GM19035 (cell line): ENCODE results near the gene LRCH3.
A peak's percentile ranks its signal among the peaks of the same experiment; 100 is the strongest.
"Not testable (repeated sequence)": the region's sequence is repeated elsewhere in the genome, so short reads cannot be mapped to it uniquely, and the experiment has no call there.

Experiments
- ATAC-seq: cut with Tn5 transposase; IDR thresholded peaks from one replicate; pipeline ENCODE4 v1.9.1; 2021; ENCODE audit not compliant: unreplicated experiment

Gene LRCH3

DNA sequence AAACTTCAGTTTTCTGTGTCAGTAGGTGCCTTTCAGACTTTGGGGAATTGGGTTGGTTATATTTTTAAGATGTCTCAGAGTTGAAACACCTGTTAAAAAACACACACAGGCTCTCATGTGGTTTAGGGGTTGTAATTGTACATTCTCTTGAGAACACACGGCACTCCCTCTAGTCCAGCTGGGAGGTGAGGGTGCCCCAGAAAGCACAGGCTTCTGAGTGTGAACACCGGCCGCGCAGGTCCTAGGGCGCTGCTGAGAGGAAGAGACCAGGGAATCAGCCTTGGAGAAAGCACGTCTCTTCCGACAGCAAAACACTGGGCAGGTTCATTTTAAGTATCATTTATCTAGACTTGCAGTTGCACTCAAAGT, 90.9 kb downstream of the LRCH3 start:
- ATAC-seq = no peak

DNA sequence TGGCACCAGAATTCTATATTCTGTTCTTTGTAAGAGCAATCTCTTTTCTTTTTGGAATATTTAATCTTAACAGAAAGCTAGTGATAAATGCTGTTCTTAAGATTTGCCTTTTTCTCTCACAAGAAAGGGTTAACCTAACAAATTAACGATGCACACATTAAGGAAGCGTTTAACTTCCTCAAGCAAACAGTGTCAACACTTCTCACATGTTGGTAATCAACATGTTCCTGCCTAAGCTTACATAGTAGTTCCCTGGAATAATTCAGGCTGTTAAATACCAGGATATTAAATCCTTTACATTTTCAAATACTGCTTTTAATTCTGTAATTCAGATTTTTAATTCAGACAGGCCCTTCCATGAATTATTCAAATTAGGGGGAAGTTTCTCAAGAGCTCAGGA, 91.5 kb downstream of the LRCH3 start:
- ATAC-seq = no peak

DNA sequence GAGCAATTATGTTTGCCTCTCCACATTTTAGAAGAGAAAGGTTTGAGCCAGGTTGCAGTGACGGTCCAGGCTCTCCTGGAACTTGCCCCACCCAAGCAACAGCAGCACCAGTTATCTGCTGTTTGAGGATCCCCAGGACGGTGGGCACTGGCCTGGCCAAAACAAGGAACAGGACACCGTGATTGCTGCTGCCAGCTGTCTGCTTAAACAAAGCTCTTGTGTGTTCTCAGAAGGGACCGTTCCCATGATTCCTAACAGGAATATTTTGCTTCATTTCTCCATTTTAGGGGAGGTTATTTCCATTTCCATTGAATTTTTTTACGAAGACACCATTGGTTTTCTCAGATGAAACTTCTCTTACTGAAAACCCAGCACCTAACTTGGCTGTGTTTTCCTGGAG, 92.5 kb downstream of the LRCH3 start:
- ATAC-seq = no peak

DNA sequence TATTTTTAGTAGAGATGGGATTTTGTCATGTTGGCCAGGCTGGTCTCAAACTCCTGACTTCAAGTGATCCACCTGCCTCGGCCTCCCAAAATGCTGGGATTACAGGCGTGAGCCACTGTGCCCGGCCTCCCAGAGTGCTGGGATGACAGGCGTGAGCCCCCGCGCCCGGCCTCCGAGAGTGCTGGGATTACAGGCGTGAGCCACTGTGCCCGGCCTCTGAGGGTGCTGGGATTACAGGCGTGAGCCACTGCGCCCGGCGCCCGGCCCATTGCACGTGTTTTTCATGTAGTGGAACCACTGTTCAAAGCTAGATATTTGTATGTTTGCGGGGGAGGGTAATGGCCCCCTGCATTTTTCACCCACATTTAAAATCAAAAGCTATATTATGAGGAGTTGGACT, 93.3 kb downstream of the LRCH3 start:
- ATAC-seq = not testable (repeated sequence)

DNA sequence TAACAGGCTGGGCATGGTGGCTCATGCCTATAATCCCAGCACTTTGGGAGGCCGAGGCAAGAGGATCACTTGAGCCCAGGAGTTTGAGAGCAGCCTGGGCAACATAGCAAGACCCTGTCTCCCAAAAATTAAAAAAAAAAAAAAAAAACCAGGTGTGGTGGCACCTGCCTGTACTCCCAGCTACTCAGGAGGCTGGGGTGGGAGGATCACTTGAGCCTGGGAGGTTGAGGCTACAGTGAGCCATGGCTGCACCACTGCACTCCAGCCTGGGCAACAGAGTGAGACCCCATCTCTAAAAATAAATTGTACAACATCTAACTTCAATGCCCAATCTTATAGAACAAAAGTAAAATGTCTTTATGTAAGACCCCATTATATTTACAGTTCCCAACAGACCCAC, 95.0 kb downstream of the LRCH3 start:
- ATAC-seq = not testable (repeated sequence)

DNA sequence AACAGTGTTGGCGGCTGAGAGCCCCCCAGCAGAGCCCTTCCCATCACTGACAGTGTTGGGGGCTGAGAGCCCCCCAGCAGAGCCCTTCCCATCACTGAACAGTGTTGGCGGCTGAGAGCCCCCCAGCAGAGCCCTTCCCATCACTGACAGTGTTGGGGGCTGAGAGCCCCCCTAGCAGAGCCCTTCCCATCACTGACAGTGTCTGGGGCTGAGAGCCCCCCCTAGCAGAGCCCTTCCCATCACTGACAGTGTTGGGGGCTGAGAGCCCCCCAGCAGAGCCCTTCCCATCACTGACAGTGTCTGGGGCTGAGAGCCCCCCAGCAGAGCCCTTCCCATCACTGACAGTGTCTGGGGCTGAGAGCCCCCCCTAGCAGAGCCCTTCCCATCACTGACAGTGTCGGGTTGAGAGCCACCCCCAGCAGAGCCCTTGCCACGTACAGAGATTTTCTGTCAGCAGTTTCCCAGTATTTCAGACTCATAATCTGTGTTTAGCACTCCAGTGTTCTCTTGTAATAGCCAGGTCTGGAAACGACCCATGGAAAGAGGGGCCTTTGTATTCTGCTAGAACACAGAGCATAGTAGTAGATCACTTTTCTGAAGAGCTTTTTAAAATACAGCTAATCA, 96.5 kb downstream of the LRCH3 start:
- ATAC-seq = not testable (repeated sequence)

DNA sequence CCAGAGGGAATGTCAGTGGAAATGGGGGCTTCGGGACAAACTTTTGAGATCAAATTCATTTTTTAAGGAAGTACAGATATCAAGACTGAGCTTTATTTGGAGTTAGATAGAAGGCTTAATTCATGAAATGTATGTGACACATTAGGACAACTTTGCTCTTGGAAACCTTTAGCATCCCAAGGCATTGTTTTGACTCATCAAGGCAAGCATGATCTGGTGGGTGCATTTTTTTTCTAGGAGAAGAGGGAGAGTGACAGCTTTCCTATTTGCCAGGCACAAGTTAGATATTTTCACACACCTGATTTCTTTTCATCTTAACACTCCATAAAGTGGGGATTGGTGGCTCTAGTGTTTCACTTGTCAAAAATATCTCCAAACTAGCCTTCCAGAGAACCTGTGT, 97.5 kb downstream of the LRCH3 start:
- no peak for ATAC-seq

DNA sequence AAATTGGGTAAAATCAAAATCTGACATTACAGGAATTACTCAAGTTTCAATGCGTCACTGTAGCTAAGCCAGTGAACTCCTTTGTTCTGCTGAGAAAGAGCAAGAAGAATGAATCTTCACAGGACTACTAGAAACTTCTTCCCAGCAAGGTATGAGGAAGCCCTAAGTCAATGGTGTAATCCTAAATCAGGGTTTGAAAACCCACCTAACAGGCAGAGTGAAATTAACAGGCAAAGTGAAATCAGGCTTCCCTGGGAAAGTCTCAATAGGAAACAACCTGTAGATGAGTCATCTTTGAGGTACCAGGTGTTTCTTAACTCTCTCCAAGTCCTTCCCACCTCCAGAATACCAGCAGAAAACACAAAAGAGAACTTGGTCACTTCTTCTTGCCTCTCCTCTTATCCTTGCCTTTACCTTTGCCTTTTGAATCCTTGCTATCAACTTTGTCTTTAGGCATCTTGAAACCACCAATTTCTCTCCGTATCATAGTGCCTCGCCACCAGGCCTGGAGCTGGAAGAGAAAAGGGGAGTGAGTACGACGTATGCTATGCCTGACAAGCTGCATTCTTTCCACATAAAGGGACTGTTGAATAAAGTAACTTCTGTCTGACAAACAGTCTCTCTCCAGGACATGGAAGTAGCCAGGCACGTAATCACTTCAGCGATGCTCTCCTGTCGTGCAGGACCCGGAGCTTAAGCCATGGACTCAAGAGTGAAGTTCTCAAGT, 98.3 kb downstream of the LRCH3 start:
- no peak for ATAC-seq

DNA sequence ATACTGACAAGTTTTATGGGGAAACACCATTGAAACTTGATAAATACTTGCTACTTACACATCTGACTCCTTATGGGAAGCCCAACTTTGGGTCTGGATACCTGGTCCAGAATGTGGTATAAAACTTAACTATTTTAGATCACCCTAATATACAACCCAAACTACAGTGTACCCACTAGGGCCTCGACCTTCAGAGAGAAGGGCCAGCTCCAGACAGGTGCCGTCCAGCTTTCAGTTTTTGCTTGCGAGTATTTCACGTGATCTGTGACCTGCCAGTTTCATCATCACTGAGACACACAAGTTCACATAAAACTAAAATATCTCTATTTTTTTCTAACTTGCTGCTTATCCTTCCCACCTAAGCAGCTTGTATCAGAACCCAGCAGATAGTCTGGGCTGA, 99.6 kb downstream of the LRCH3 start:
- ATAC-seq = no peak

DNA sequence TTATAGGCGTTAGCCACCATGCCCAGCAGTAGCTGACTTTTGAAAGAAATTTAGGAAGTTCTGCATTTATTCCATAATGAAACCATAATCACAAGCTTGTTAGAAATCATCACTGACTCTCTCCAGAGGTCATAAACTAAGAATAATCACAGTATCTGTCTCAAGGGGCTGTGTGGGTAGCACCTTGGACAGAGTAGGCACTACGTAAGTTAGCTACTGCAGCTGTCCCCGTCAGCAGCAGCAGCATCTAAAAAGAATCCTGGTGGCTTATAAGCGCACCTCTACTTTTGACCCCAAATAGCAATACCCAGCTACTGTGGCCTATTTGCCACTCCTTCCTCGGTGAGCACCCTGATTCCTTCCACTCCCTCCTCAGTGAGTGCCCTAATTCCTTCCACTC, 101.1 kb downstream of the LRCH3 start:
- no peak for ATAC-seq

DNA sequence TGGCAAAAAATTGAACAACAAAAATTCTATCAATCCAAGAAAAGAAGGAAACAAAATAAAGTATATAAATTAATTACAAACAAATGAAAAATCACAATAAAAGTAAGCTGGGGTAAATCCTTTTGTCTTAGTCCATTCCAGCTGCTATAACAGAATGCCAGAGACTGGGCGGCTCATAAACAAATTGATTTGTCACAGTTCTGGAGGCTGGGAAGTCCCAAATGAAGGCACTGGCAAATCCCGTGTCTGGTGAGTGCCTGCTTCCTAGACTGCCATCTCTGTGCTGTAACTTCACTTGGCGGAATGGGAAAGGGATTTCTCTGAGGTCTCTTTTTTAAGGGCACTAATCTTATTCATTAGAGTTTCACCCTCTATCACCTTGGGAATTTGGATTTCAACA, 105.4 kb downstream of the LRCH3 start:
- no peak for ATAC-seq

DNA sequence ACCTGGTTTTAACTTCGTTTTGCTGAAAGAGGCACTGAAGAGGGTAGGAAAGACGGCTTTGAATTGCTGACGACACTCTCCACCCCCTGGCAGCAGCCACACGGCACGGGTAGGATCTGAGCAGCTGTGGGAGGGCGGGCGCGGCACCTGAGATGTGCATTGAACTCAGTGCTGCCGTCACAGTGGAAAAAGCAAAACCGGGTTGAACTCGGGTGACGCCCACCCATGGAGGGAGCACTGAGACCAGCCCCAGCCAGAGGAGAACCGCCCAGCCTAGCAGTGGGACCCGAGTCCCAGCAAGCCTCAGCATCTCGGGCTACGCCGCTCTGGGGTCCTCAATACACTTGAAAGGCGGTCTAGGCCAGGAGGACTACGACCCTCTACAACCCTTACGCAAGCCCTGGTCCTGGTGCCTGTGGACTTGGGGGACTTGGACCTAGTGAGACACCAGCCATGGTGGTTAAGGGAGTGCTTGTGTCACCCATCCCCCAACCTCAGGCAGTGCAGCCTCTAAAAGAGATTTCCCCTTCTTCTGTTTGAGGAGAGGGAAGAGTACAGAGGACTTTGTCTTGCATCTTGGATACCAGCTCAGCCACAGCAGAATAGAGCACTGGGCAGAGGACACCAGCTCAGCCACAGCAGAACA, 108.9 kb downstream of the LRCH3 start:
- no peak for ATAC-seq

DNA sequence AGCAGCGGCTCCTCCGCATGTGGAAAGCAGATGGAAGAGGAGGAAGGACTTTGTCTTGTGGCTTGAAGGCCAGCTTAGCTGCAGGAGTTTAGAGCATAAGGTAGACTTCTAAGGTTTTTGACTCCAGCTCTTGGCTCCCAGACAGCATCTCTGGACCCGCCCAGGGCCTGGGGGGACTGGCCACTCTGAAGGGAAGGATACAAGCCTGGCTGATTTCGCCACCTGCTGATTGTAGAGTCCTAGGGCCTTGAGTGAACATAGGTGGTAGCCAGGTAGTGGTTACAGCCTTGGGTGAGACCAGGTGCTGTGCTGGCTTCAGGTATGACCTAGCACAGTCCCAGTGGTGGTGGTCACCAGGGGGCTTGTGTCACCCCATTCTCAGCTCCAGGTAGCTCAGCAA, 110.6 kb downstream of the LRCH3 start:
- no peak for ATAC-seq

DNA sequence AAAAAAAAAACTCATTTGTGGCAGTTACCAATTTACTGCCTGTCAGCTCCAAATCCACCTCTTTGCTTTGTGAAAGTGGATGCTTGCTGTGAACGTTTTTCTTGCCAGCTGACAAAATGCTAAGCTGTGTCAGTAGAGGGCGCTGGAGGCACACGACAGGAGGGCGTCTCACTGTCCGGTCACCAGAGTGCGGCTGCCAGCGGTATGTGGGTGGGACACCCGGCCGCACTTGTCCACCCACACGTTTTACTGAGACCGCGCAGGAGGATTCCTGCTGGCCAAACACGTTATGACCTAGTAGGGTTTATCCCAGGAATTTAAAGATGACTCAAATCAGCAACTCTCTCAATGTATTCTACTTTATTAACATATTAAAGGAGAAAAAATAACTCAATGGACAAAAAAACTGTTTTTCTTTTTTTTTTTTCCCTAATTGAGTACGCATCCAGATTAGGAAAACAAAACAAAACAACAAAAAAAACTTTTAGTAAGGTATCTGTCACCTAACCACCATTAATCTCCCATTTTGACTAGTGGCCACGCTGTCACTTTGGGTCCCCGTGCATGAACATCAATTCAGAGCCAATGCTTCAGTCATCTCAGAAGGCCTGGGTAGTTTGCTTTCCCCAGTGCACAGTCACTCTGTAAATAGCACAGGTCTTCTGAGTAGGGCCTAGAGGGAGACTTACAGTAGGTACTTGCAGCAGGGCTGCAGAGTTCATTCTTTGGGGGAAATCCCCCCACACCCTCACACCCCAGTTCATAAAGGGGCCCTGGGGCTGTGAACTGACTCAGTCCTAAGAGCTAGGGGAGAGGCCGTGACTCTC, 115.2 kb downstream of the LRCH3 start:
- ATAC-seq = peak; percentile 83

DNA sequence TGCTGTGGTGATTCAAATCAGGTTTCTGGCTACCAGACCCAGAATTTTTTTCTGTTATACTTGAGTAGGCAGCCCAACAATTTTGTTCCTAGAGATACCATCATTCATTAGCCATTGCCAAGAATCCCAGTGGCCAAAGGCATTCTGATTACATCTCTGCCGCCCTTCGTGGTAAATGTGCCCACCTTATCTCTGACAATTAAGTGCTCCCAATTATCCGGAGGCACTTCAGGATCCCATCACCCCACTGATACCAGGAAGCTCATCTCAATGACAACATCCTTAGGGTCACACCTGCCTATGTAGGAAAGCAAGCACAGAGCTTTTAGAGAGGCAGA, 115.8 kb downstream of the LRCH3 start:
- no peak for ATAC-seq

DNA sequence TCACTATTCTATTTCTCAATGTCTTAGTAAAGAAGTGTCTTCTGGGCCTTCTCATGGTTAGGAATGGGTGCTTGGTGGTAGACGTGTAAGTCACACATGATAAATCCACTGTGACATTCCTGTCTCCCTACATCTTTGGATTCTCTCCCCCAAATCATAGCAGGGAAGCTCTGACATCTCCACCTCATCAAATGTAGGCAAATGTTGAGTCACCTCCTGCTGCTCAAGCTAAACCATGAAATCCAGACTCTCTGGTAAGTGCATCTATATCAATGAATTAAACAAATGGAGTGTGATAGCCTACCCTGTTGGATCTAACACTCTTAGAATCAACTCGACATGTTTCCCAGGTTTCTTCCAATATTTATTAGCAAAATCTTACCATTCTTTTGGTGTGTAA, 116.1 kb downstream of the LRCH3 start:
- ATAC-seq = no peak

DNA sequence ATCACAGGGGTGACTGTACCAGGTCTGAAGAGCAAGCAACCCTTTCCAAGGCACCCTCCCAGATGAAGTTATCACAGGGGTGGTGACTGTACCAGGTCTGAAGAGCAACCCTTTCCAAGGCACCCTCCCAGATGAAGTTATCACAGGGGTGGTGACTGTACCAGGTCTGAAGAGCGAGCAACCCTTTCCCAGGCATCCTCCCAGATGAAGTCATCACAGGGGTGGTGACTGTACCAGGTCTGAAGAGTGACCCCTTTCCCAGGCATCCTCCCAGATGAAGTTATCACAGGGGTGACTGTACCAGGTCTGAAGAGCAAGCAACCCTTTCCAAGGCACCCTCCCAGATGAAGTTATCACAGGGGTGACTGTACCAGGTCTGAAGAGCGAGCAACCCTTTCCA, 117.5 kb downstream of the LRCH3 start:
- not testable (repeated sequence) for ATAC-seq

DNA sequence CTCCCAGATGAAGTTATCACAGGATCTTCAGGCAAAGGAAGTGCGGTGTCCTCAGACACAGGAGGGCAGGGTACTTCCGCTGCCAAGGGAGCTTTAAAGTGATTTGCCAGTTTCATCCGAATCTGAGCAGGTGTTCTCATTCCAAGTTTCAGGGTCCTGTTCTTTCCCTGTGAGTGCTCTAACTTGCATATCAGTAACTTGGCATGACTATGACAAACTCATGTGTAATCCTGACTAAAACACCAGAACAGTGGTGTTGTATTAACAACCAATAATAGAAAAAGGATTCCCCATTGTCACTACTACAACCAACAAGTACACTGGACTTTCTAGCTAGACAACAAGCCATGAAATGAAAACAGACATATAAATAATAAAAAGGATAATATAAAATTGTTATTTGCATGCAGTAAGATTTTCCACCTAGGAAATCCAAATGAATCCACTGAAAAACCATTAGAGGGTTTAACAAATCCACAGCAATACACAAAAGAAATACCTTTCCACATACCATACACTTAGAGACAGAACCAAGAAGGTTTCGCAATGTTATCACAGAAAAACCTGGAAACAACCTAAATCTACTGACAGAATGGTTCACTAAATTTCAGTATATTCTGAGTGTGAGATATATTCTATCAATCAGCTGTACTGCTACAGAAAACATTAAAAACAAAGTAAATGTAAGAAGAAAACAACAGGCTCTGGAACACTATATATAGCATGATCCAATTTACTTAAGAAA, 118.1 kb downstream of the LRCH3 start:
- ATAC-seq = no peak

DNA sequence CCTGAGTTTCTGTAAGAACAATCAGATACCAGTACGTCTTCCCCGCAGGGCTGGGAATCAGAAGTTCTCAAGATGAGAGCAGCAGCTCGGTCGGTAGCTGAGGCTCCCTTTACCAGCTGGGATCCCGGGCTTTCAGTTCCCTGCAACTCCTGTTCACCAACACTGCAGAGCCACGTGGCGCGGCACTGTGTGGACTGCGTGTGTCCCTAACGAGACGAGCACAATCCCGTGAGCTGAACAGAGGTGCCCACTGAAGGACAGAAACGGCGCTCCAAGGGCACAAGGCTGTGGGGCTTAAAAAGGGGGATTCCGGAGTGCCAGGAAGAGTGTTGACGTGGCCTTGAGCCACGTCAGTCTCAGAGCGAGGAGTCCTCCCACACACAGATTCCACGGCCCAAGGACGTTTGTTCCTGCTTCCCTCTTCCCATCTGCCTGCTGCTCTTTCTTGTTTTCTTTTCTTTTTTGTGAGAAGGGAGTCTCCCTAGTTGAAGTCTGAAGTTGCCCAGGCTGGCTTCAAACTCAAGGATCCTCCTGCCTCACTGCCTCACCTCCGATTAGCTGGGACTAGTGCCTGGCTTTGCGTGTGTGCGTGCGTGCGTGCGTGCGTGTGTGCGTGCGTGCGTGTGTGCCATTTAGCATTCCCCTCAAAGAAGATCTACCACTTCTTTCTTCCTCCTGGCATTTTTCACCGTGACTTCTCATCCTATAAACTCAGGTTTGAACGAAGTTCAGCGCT, 121.9 kb downstream of the LRCH3 start:
- no peak for ATAC-seq

DNA sequence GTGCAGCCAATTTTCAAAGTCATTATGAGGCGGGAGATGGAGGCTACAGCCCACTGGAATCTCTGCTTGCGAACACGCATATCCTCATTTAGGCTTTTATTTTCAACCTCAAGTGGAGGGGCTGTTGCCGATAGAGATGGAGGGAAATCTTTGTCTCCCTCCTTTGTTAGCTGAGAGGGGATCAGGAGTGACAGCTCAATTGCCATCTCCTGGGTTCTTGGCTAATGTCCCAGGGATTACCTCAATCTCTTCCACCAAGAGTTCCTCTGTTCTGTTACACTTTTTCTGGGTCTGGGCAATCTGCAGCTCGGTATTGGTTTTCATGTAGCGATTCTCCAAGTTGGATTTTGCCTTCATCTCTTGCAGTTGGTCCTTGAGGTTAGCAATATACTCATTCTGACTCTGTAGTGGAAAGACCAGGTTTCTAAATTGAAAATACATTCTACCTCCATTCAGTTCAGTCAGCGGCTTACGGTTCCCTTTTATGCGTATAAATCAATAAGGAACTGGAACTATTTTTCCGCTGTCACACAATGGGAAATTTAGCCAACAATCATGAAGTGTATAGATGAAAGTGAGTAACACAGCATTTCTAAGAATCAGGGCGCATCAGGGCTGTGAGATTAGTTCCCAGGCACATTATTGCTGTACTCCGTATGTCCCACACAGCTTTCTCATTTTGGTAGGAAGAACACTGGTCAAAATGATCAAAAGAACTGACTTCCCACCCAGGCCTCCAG, 122.8 kb downstream of the LRCH3 start:
- ATAC-seq = no peak
